Fibroblast of villous mesenchyme (primary cell): ENCODE results near the gene CXADR. TPM values are rescaled to one million over a fixed set of nuclear protein-coding genes. Genes with fewer than 3 reads are reported as not detected.

Experiments used
- DNase-seq: peaks from one replicate; pipeline ENCODE4 v3.0.0-alpha.2; 2010; ENCODE audit warnings: low read depth
- H3K4me3 ChIP-seq: 2 replicates; pipeline ENCODE4 v1.5.1; 2011; ENCODE audit warnings: low read depth, mild to moderate bottlenecking, low read length
- total RNA-seq: library from RNA; depleted of rRNA; stranded (reverse); fragments of >200 nt; gene quantifications from 2 replicates; pipeline ENCODE4 v1.2.3, GENCODE V29; 2012
- TF ChIP-seq, protein P1 (sequence below): IDR thresholded peaks from 2 replicates; pipeline ENCODE4 v1.5.1; 2012; ENCODE audit warnings: low read depth, mild to moderate bottlenecking, low read length; ENCODE audit not compliant: insufficient read depth

CXADR gene
- total RNA-seq: 0.32 and 0.86 TPM in 2 replicates

DNA sequence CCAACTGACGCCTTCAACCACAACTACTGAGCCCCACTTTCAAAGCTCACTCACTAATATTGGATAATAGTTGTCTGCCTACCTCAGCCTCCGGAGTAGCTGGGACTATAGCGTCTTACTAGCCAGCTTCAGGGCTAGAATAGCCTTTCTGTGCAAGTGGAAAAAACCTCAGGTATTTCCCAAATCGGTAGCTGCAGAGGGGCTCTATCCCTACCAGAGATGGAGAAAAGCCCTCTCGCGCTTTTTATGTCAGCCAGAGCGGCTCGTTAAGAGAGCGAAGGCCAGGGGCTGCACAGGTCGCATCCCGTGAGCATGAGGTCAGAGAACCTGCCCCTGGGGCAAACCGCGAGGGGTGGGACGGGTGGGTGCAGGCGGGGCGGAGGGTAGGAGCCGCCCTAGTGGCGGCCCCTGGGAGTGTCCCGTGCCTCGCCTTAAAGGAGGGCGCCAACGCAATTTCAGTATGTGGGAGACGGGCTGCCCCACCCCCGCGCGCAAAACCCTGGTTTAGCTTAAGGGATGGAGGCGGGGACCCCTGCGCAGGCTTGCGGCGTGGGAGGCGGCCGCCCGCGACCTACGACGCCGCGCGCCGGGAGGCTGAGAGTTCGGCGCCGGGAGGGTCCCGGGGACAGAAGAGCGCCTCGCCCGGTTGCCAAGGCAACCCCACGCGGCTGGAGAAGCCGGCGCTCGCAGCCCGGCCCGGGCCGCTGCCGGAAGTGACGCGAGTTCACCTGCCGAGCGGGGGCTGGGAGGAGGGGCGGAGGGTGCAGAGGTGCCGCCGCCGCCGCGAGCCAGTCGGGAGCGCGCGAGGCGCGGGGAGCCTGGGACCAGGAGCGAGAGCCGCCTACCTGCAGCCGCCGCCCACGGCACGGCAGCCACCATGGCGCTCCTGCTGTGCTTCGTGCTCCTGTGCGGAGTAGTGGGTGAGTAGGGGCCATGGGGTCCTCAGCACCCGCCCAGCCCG lies at the start of gene CXADR:
TSS of gene CXADR (plus strand) at position 791 of the 961 bp plus-strand sequence. CDS start at position 878, 87 bp downstream.
- peak; percentile 48 for DNase-seq

DNA sequence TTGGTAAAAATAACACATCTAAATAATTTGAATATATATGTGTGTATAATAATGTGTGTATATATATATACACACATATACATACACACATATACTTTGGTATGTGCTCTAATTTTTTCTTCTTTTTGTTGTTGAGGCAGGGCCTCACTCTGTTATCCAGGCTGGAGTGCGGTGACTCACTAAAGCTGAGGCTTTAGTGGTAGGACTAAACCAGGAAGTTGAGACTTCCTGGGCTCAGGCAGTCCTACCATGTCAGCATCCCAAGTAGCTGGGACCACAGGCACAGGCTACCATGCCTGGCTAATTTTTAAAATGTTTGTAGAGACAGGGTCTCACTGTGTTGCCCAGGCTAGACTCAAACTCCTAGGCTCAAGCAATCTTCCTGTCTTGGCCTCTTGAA lies 46.7 kb upstream of the CXADR start:
- DNase-seq: peak; percentile 45
- TF ChIP-seq, protein P1, sequence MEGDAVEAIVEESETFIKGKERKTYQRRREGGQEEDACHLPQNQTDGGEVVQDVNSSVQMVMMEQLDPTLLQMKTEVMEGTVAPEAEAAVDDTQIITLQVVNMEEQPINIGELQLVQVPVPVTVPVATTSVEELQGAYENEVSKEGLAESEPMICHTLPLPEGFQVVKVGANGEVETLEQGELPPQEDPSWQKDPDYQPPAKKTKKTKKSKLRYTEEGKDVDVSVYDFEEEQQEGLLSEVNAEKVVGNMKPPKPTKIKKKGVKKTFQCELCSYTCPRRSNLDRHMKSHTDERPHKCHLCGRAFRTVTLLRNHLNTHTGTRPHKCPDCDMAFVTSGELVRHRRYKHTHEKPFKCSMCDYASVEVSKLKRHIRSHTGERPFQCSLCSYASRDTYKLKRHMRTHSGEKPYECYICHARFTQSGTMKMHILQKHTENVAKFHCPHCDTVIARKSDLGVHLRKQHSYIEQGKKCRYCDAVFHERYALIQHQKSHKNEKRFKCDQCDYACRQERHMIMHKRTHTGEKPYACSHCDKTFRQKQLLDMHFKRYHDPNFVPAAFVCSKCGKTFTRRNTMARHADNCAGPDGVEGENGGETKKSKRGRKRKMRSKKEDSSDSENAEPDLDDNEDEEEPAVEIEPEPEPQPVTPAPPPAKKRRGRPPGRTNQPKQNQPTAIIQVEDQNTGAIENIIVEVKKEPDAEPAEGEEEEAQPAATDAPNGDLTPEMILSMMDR: no peak
- H3K4me3 ChIP-seq: no peak overlapping the region

More for the DNA sequence above, at the start of gene CXADR:
- peak within 1 kb of the TSS; percentile 69 for H3K4me3 ChIP-seq
- TF ChIP-seq, protein P1: peak; percentile 44

DNA sequence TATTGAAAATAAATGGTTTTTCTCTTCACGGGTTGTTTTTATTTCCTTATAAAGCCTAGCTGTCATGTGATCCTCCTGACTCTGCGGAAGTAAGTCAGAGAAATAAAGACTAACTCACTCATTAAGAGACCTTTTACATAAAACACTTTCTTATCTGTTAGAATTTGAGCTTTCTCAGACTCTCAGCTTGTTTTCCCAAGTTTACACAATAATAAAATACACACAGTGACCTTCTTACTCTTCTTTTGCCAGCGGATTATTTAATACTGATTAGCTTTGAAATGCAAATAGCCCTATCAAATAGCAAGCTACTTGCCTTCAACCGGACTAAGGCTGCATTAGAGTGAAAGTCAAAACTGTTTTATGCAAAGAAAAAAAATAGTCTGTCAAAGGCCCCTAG lies 45.5 kb upstream of the CXADR start:
- TF ChIP-seq, protein P1: no peak
- no peak overlapping the region for H3K4me3 ChIP-seq
- peak; percentile 44 for DNase-seq

DNA sequence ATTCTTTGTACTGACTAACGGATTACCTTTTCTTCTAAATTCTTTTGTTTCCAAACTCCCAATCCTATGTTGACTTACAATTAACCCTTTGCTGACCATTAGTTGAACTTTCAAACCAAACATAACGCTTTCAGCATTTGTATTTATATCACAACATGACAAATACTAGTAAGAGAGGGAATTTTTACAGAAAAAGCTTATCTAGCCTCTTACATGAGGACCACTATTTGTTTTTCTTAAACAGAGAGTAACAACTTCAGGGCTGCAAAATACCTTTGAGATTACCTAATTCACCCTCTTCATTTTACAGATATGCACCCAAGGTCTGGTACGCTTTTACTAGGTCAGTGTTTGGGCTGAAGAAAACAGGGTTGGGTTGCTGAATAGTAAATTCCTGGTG lies 45.0 kb upstream of the CXADR start:
- H3K4me3 ChIP-seq: no peak overlapping the region
- TF ChIP-seq, protein P1: no peak
- DNase-seq: no peak

DNA sequence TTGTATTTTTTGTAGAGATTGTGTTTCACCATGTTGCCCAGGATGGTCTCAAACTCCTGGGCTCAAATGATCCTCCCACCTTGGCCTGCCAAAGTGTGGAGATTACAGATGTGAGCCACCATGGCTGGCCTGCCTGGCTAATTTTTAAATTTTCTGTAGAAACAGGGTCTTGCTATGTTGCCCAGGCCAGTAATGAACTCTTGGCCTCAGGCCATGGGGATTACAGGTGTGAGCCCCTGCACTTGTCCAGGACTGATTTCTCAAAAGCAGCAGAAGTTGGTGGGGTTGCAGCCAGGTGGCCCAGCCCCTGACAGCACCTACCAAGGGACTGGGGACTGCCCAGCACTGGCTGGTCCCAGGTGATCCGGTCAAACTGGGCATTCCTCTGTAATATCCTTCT lies 44.1 kb upstream of the CXADR start:
- no peak overlapping the region for H3K4me3 ChIP-seq
- no peak for DNase-seq
- TF ChIP-seq, protein P1: no peak

DNA sequence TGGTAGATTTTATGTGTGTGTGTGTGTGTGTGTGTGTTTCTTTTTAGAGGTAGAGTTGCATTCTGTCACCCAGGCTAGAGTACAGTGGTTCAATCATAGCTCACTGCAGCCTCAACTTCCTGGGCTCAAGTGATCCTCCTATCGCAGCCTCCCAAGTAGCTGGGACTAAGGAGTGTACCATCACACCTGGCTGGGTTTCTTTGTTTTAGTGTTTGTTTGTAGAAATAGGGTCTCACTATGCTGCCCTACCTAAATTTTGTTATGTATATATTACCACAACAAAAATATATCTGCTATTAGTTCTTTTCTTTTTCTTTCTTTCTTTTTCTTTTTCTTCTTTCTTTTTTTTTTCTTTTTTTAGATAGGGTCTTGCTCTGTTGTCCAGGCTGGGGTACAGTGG lies 43.1 kb upstream of the CXADR start:
- TF ChIP-seq, protein P1: no peak
- no peak overlapping the region for H3K4me3 ChIP-seq
- no peak for DNase-seq
